Neural progenitor cell (in vitro differentiated cells): ENCODE data around the gene BECN2.

Experiments
- EZH2 ChIP-seq: fragments of 200-600 bp; sonication (generic); IDR thresholded peaks from 2 replicates; pipeline ENCODE4 v1.6.1; 2017; ENCODE audit warnings: antibody characterized with exemption, mild to moderate bottlenecking, moderate library complexity
- EZH2phosphoT487 ChIP-seq: fragments of 200-600 bp; sonication (generic); IDR thresholded peaks from 2 replicates; pipeline ENCODE4 v1.6.1; 2017; ENCODE audit warnings: antibody characterized with exemption
- TF ChIP-seq, protein P1 (sequence below): fragments of 200-600 bp; sonication (generic); IDR thresholded peaks from 2 replicates; pipeline ENCODE4 v1.5.1; 2017; ENCODE audit warnings: antibody characterized with exemption, mild to moderate bottlenecking

DNA sequence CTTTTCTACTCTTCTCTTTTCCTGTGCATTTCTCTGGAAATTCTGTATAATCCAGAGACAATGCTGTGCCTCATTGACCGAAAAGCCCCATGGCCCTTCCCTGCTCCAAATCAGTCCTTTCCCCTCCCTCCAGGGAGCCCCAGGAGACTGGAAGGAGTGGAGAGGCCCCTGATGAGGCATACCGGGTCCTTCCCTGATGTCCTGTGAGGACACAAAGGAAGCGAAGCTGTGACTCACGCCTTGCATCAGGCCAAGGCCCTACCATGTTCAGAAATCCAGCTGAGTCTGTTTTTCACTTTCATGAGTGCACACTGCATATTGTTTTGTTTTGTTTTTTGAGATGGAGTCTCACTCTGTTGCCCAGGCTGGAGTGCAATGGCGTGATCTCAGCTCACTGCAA, 38.7 kb upstream of the BECN2 start:
- TF ChIP-seq EZH2phosphoT487 (no peak), EZH2 (no peak)
- TF ChIP-seq, protein P1, sequence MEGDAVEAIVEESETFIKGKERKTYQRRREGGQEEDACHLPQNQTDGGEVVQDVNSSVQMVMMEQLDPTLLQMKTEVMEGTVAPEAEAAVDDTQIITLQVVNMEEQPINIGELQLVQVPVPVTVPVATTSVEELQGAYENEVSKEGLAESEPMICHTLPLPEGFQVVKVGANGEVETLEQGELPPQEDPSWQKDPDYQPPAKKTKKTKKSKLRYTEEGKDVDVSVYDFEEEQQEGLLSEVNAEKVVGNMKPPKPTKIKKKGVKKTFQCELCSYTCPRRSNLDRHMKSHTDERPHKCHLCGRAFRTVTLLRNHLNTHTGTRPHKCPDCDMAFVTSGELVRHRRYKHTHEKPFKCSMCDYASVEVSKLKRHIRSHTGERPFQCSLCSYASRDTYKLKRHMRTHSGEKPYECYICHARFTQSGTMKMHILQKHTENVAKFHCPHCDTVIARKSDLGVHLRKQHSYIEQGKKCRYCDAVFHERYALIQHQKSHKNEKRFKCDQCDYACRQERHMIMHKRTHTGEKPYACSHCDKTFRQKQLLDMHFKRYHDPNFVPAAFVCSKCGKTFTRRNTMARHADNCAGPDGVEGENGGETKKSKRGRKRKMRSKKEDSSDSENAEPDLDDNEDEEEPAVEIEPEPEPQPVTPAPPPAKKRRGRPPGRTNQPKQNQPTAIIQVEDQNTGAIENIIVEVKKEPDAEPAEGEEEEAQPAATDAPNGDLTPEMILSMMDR, result no peak
